Caco-2 (cell line): Measurements from ENCODE around the gene CENPP. TPM values are rescaled to one million over a fixed set of nuclear protein-coding genes. Genes with fewer than 3 reads are reported as not detected.

Experiments used
- BruUV-seq: library from RNA; stranded (reverse); fragments of 400-500 nt; replicated peaks from 2 replicates; lab custom pipeline; 2021; lab: Mats Ljungman, UMichigan
- CTCF ChIA-PET: fragments of 300-600 bp; sonication (Branson Sonifier 250); formaldehyde crosslinking; loops from one replicate; lab custom pipeline; 2022; ENCODE audit warnings: antibody characterized with exemption; lab: Charles Lee
- POLR2A ChIA-PET: fragments of 300-600 bp; sonication (Branson Sonifier 250); formaldehyde crosslinking; loops from one replicate; lab custom pipeline; 2022; ENCODE audit warnings: antibody characterized with exemption; lab: Charles Lee
- DNase-seq, 2 experiments: peaks; one replicate each; pipeline versions ENCODE4 v3.0.0 to v3.0.0-alpha.2; 2020 to 2022
- H3K27me3 ChIP-seq: replicated peaks from 2 replicates; pipeline ENCODE4 v1.6.0; 2011; ENCODE audit warnings: low read length; ENCODE audit not compliant: control insufficient read depth, insufficient read depth
- H3K36me3 ChIP-seq: 2 replicates; pipeline ENCODE4 v1.5.1; 2011; ENCODE audit warnings: low read length; ENCODE audit not compliant: control insufficient read depth, insufficient read depth
- H3K4me1 ChIP-seq: fragments of 250-450 bp; sonication (Bioruptor Pico); 2 replicates; pipeline ENCODE4 v1.5.1; 2020; ENCODE audit warnings: mild to moderate bottlenecking
- H3K4me3 ChIP-seq: 2 replicates; pipeline ENCODE4 v1.5.1; 2011; ENCODE audit warnings: low read depth, mild to moderate bottlenecking, control low read depth, low read length
- H3K9me3 ChIP-seq: fragments of 250-450 bp; sonication (Bioruptor Pico); 2 replicates; pipeline ENCODE4 v1.5.1; 2020; ENCODE audit warnings: mild to moderate bottlenecking, moderate library complexity
- H3K27ac Mint-ChIP-seq: one replicate; pipeline ENCODE4 v1.8.0; 2022; ENCODE audit warnings: mixed read lengths; ENCODE audit not compliant: unreplicated experiment
- H3K27me3 Mint-ChIP-seq: one replicate; pipeline ENCODE4 v1.8.0; 2022; ENCODE audit warnings: mixed read lengths; ENCODE audit not compliant: insufficient read depth, unreplicated experiment
- H3K36me3 Mint-ChIP-seq: one replicate; pipeline ENCODE4 v1.8.0; 2022; ENCODE audit warnings: mild to moderate bottlenecking, mixed read lengths; ENCODE audit not compliant: insufficient read depth, unreplicated experiment
- H3K4me1 Mint-ChIP-seq: one replicate; pipeline ENCODE4 v1.8.0; 2022; ENCODE audit warnings: low read depth, mixed read lengths; ENCODE audit not compliant: unreplicated experiment
- H3K4me3 Mint-ChIP-seq: one replicate; pipeline ENCODE4 v1.8.0; 2022; ENCODE audit warnings: mild to moderate bottlenecking, moderate library complexity, mixed read lengths; ENCODE audit not compliant: unreplicated experiment
- H3K9me3 Mint-ChIP-seq: one replicate; pipeline ENCODE4 v1.8.0; 2022; ENCODE audit warnings: mixed read lengths; ENCODE audit not compliant: unreplicated experiment
- intact Hi-C: fragments of 100-400 bp; cut with micrococcal nuclease; formaldehyde crosslinking; loops from one replicate; pipeline ENCODE4 v1.10.0; 2022; ENCODE audit not compliant: unreplicated experiment
- total RNA-seq: library from RNA; stranded (reverse); gene quantifications from 2 replicates; pipeline ENCODE4 v1.2.3, GENCODE V29; 2022
- TF ChIP-seq, protein P1 (sequence below), 2 experiments: fragments of 200-600 bp in 1 of 2; IDR thresholded peaks; 1 replicate in 1 of 2; 2 replicates in 1 of 2; pipeline versions ENCODE4 v1.5.1 to v1.8.0; 2011 to 2022; ENCODE audit warnings: antibody characterized with exemption in 1 of 2, control low read depth in 1 of 2, inconsistent platforms in 1 of 2, low read depth in 1 of 2, low read length in 1 of 2, mild to moderate bottlenecking in 1 of 2, moderate library complexity in 1 of 2; ENCODE audit not compliant: insufficient read depth in 1 of 2, severe bottlenecking in 1 of 2, unreplicated experiment in 1 of 2

CENPP gene
- total RNA-seq, 1 experiment from 2014 or later, result 7.6 TPM

DNA sequence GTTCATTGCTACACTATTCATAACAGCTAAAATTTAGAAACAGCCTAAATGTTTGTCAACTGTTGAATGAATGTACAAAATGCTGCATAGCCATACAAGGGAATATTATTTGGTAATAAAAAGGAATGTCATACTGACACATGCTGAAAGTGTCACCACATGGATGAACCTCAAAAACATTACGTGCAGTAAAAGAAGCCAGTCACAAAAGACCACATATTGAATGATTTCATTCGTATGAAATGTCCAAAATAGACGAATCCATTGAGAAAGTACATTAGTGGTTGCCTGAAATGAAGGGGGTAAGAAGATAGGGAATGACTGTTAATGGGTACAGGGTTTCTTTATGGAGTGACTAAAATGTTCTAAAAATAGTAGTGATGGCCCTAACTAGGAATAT is 221.6 kb downstream of the CENPP start:
- Histone ChIP-seq H3K9me3 (no peaks in the 10 kb centered on the region), H3K4me1 (no peaks in the 10 kb centered on the region), H3K36me3 (no peaks in the 10 kb centered on the region), H3K4me3 (no peak overlapping the region), H3K27me3 (no peaks in the 10 kb centered on the region)
- Mint-ChIP-seq H3K36me3 (no peaks in the 10 kb centered on the region), H3K9me3 (no peaks in the 10 kb centered on the region), H3K4me3 (no peak overlapping the region), H3K27ac (no peak overlapping the region), H3K4me1 (no peaks in the 10 kb centered on the region), H3K27me3 (no peaks in the 10 kb centered on the region)
- CTCF ChIA-PET, result no interaction called here
- intact Hi-C loops, result no loop called here
- POLR2A ChIA-PET, result no interaction called here
- TF ChIP-seq, protein P1, sequence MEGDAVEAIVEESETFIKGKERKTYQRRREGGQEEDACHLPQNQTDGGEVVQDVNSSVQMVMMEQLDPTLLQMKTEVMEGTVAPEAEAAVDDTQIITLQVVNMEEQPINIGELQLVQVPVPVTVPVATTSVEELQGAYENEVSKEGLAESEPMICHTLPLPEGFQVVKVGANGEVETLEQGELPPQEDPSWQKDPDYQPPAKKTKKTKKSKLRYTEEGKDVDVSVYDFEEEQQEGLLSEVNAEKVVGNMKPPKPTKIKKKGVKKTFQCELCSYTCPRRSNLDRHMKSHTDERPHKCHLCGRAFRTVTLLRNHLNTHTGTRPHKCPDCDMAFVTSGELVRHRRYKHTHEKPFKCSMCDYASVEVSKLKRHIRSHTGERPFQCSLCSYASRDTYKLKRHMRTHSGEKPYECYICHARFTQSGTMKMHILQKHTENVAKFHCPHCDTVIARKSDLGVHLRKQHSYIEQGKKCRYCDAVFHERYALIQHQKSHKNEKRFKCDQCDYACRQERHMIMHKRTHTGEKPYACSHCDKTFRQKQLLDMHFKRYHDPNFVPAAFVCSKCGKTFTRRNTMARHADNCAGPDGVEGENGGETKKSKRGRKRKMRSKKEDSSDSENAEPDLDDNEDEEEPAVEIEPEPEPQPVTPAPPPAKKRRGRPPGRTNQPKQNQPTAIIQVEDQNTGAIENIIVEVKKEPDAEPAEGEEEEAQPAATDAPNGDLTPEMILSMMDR (IDR thresholded peaks at IDR 0.05; ENCODE audit: insufficient read depth in 1 of 2, low read depth in 1 of 2, low read length in 1 of 2, severe bottlenecking in 1 of 2, unreplicated experiment in 1 of 2), result no peak
- DNase-seq, result no peak
- BruUV-seq, result no TSS peak

DNA sequence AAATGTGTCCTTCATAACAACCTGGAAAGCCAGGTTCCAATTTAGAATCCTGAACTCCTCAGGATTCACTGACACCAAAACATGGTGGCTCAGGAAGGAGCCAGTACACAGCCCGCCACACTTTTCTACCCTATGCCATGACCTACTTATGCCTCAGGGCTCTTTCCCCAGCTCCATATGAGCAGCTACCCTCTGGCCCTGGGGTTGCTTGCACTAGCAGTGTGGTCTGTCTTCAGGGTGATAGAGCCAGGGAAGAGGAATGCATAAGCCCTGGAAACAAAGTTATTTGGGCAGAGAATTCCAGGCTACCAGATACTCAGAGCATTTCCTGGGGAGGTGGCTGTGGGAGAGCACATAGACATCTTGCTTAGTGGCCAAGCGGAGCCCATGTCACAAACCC is 225.0 kb downstream of the CENPP start:
- Mint-ChIP-seq H3K9me3 (no peaks in the 10 kb centered on the region), H3K27me3 (no peaks in the 10 kb centered on the region), H3K36me3 (no peaks in the 10 kb centered on the region), H3K27ac (no peak overlapping the region), H3K4me3 (no peak overlapping the region), H3K4me1 (no peaks in the 10 kb centered on the region)
- intact Hi-C loops, result no loop called here
- no peak for DNase-seq
- Histone ChIP-seq H3K36me3 (no peaks in the 10 kb centered on the region), H3K9me3 (no peaks in the 10 kb centered on the region), H3K4me1 (no peaks in the 10 kb centered on the region), H3K27me3 (no peaks in the 10 kb centered on the region), H3K4me3 (no peak overlapping the region)
- CTCF ChIA-PET, result no interaction called here
- TF ChIP-seq, protein P1 (IDR thresholded peaks at IDR 0.05; ENCODE audit: insufficient read depth in 1 of 2, low read depth in 1 of 2, low read length in 1 of 2, severe bottlenecking in 1 of 2, unreplicated experiment in 1 of 2), result no peak
- BruUV-seq, result no TSS peak
- POLR2A ChIA-PET, result no interaction called here

DNA sequence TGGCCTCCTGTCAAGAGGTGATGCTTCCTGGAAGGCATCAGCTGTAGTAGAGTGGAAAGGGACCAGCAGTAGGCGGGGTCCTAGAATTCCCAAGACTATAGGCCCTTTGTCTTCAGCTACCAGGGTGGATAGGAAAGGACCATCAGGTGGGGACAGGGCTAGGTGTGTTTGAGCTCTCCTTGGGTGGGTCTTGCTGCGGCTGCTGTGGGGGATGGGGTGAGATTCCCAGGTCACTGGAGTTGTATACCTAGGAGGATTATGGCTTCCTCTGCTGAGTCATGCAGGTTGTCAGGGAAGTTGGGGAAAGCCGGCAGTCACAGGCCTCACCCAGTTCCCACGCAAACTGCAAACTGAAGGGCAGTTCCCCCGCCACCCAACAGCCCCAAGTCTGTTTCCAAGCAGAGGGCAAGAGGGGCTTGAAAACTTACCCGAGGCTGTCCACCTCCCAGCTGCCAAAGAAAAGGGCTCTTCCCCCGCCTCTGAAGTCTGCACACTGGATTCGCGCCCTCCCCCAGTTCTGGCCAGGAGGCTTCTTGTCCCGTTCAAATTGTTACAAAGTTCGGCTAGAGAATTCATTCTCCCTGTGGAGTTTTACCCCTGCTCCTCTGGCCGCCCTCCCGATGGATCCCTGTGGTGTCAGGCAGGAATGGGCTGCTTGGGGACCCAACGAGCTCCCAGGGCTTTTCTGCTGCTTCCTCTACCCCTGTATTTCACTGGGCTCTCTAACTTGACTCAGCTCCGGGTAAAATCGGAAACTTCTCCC is 233.0 kb downstream of the CENPP start:
- Histone ChIP-seq H3K36me3 (no peaks in the 10 kb centered on the region), H3K4me1 (no peaks in the 10 kb centered on the region), H3K9me3 (no peaks in the 10 kb centered on the region), H3K27me3 (no peaks in the 10 kb centered on the region), H3K4me3 (no peak overlapping the region)
- Mint-ChIP-seq H3K9me3 (no peaks in the 10 kb centered on the region), H3K4me3 (no peak overlapping the region), H3K36me3 (no peaks in the 10 kb centered on the region), H3K27me3 (no peaks in the 10 kb centered on the region), H3K4me1 (no peaks in the 10 kb centered on the region), H3K27ac (no peak overlapping the region)
- BruUV-seq, result no TSS peak
- ChIA-PET CTCF (no interaction called here), POLR2A (no interaction called here)
- intact Hi-C loops, result no loop called here
- TF ChIP-seq, protein P1 (IDR thresholded peaks at IDR 0.05; ENCODE audit: insufficient read depth in 1 of 2, low read depth in 1 of 2, low read length in 1 of 2, severe bottlenecking in 1 of 2, unreplicated experiment in 1 of 2), result no peak
- DNase-seq, result no peak
